GM06990 (cell line): ENCODE measurements around the gene TMCC1.

Experiments used
- DNase-seq: peaks from one replicate; pipeline ENCODE4 v3.0.0-alpha.2; 2011; ENCODE audit not compliant: insufficient read length; ENCODE audit errors: extremely low read depth
- H3K27me3 ChIP-seq: replicated peaks from 2 replicates; pipeline ENCODE4 v1.6.0; 2011; ENCODE audit warnings: low read length; ENCODE audit not compliant: control insufficient read depth, insufficient read depth
- H3K36me3 ChIP-seq: 2 replicates; pipeline ENCODE4 v1.5.1; 2011; ENCODE audit warnings: low read length; ENCODE audit not compliant: control insufficient read depth, insufficient read depth
- H3K4me3 ChIP-seq: replicated peaks from 2 replicates; pipeline ENCODE4 v1.5.1; 2011; ENCODE audit warnings: low read depth, mild to moderate bottlenecking, control low read depth, low read length
- TF ChIP-seq, protein P1 (sequence below): IDR thresholded peaks from 2 replicates; pipeline ENCODE4 v1.5.1; 2011; ENCODE audit warnings: low read length, control low read depth, mild to moderate bottlenecking, inconsistent platforms; ENCODE audit not compliant: insufficient read depth, poor library complexity, severe bottlenecking

TMCC1 gene

DNA sequence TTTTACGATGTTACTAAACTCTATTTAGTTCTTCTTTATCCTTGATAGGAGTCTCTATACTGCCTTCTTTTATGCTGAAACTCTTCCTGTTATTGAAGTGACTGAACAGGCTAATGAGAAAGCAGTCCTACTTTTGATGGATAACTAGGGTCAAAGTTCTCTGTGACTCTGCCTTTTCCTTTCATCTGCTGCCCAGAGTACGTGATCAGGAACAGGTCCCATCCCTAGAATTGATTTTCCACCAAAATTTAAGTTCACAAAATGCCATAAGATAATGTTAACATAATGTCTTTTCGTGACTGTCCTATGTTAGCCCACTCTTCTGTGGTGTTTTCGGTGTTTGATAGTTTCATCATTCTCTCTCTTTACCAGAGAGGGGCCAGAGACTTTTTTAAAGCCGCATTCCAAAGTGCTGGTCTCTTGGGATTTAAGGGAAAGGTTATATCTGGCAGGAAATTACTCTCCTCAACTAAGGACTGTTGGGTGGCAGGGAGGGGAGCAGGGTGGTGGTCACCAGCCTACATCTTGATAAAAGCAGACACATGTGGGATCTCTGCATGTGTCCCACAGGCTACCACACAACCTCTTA lies 236.8 kb downstream of the TMCC1 start:
- TF ChIP-seq, protein P1, sequence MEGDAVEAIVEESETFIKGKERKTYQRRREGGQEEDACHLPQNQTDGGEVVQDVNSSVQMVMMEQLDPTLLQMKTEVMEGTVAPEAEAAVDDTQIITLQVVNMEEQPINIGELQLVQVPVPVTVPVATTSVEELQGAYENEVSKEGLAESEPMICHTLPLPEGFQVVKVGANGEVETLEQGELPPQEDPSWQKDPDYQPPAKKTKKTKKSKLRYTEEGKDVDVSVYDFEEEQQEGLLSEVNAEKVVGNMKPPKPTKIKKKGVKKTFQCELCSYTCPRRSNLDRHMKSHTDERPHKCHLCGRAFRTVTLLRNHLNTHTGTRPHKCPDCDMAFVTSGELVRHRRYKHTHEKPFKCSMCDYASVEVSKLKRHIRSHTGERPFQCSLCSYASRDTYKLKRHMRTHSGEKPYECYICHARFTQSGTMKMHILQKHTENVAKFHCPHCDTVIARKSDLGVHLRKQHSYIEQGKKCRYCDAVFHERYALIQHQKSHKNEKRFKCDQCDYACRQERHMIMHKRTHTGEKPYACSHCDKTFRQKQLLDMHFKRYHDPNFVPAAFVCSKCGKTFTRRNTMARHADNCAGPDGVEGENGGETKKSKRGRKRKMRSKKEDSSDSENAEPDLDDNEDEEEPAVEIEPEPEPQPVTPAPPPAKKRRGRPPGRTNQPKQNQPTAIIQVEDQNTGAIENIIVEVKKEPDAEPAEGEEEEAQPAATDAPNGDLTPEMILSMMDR, result no peak
- no peak overlapping the region for H3K4me3 ChIP-seq
- no peak for DNase-seq
- H3K27me3 ChIP-seq, result no peaks in the 10 kb centered on the region
- no peaks in the 10 kb centered on the region for H3K36me3 ChIP-seq

DNA sequence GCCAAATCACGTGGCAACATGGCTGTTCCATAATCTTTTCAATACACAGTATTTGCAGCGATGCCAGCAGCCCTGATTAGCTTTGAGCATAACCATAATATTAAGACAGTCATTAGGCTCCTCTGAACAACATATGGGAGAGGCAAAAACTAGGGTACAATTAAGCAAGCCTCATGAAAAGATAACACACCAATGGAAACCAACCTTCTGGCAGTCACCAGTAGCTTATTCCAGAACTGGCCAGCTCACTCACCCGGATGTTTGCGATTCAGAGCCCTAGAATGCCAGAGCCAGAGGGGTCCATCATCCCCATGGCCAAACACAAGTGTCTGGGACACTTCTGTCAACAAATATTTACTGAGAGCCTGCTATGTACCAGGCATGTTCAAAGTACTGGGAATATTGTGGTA lies 238.2 kb downstream of the TMCC1 start:
- H3K4me3 ChIP-seq, result no peak overlapping the region
- H3K36me3 ChIP-seq, result peaks cover 1% of the 10 kb centered on the region; the same call in 1 of the 2 replicates
- TF ChIP-seq, protein P1, result no peak
- no peak for DNase-seq
- H3K27me3 ChIP-seq, result no peaks in the 10 kb centered on the region

DNA sequence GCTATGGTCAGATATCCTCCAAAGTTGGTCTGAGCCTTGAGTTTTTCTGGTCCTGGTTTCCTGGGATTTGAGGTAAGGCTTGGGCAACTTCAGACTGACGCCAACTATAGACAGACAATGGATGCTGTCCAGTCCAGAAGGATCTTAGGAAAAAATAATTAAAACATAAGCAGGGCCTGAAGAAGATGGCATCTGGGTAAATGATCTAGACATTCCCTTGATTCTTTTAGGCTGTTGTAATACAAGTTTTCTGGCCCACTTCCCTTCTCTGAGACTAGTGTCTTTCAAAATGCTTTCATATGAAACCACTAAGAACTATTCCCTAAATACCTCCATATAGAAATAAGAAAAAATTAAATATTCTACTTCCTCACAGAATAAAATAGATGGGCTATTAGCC lies 239.4 kb downstream of the TMCC1 start:
- Histone ChIP-seq H3K36me3 (peaks cover 1% of the 10 kb centered on the region; the same call in 1 of the 2 replicates), H3K4me3 (no peak overlapping the region), H3K27me3 (no peaks in the 10 kb centered on the region)
- TF ChIP-seq, protein P1, result no peak
- DNase-seq, result no peak

DNA sequence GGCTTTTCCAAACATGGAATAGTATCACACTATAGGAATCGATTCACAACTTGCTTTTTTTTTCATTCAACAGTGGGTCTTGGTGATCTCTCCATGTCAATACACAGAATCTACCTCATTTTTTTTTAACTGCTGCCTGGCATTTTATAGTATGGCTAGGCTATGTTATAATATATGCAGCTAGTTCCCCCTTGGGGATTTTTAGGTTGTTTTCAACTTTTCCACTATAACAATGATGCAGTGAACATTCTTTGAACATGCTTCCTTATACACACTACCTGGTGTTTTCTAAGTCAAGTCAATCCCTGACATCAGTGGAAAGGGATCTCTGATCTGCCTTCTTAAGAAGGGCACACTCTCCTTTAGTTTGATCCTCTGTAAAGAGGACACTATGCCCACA lies 240.5 kb downstream of the TMCC1 start:
- Histone ChIP-seq H3K27me3 (no peaks in the 10 kb centered on the region), H3K4me3 (no peak overlapping the region), H3K36me3 (peaks cover 1% of the 10 kb centered on the region; the same call in 1 of the 2 replicates)
- TF ChIP-seq, protein P1, result no peak
- DNase-seq, result no peak

DNA sequence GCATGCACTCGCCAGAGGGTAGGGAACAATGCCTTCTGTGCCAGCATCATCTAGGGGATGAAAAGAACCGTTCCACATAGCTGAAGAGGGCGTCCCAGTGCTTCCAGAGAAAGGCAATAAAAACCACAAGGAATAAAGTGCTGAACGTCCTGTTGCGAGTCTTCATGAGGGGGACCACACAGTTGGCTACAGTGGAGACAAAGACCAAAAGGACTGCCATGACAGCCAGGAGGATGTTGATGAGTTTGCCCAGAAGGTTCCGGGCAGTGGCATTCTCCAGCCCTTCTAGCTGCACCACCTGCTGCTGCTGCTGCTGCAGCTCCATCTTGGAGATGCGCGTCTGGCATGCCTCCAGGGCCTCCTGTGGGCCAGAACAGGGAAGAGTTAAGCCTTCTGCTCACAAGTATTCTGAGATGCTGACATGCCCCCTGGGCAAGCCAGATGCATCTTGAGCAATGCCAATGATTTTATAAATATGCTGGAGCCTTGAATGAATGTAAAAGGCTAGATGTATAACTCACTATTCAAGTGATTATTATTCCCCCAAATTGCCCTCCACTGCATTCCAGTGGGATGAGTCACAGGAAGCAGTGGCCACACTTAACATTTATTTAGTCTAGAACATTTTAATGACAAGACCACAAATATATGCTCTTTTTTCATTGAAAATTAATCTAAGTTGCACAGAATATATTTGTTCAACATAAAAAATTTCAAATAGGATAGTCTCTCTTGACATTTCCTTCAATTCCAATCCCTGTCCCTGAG lies 241.9 kb downstream of the TMCC1 start:
- H3K36me3 ChIP-seq, result peaks cover 1% of the 10 kb centered on the region; the same call in 1 of the 2 replicates
- DNase-seq, result no peak
- no peaks in the 10 kb centered on the region for H3K27me3 ChIP-seq
- TF ChIP-seq, protein P1, result no peak
- H3K4me3 ChIP-seq, result no peak overlapping the region
